ENCODE results near the gene SGO1.

- TF ChIP-seq CTCF (IDR thresholded peaks at IDR 0.05): no peak
- no peak for TF ChIP-seq POLR2A (IDR thresholded peaks at IDR 0.05)
These were observed 11.8 kb upstream of the SGO1 start for GRCh38 chr3:20197775-20198174.
